Aorta (tissue), 5 donors: Measurements from ENCODE around the gene PTPRN2. TPM values are rescaled to one million over a fixed set of nuclear protein-coding genes. Genes with fewer than 3 reads are reported as not detected.

Experiments
- ATAC-seq: fragments of 200-7000 bp; cut with Tn5 transposase; one replicate; pipeline ENCODE4 v1.9.1; 2022; ENCODE audit warnings: moderate library complexity; ENCODE audit not compliant: low FRiP score
- DNase-seq, 2 donors: peaks; one replicate each; pipeline ENCODE4 v3.0.0-alpha.2; 2020
- H3K27ac ChIP-seq, 2 donors: one replicate each; pipeline ENCODE4 v1.5.1; 2013; ENCODE audit warnings: low read length in 2 of 2, mild to moderate bottlenecking in 2 of 2, moderate library complexity in 2 of 2, control low read depth in 1 of 2, inconsistent platforms in 1 of 2, low read depth in 1 of 2
- H3K27me3 ChIP-seq, 2 donors: one replicate each; pipeline ENCODE4 v1.6.1; 2013; ENCODE audit warnings: control low read depth in 1 of 2, low read length in 1 of 2, mild to moderate bottlenecking in 1 of 2, moderate library complexity in 1 of 2; ENCODE audit not compliant: insufficient read depth in 2 of 2, control insufficient read depth in 1 of 2
- H3K36me3 ChIP-seq, 2 donors: one replicate each; pipeline ENCODE4 v1.6.1; 2013; ENCODE audit warnings: control low read depth in 1 of 2, low read length in 1 of 2, mild to moderate bottlenecking in 1 of 2; ENCODE audit not compliant: insufficient read depth in 2 of 2, control insufficient read depth in 1 of 2
- H3K4me1 ChIP-seq, 2 donors: one replicate each; pipeline ENCODE4 v1.6.1; 2013; ENCODE audit warnings: low read length in 2 of 2, control low read depth in 1 of 2, mild to moderate bottlenecking in 1 of 2, moderate library complexity in 1 of 2; ENCODE audit not compliant: insufficient read depth in 2 of 2, control insufficient read depth in 1 of 2
- H3K4me3 ChIP-seq, 2 donors: one replicate each; pipeline ENCODE4 v1.5.1; 2013; ENCODE audit warnings: low read length in 2 of 2, control low read depth in 1 of 2, mild to moderate bottlenecking in 1 of 2
- H3K9me3 ChIP-seq: one replicate; pipeline ENCODE4 v1.6.1; 2013; ENCODE audit warnings: mild to moderate bottlenecking, low read length; ENCODE audit not compliant: control insufficient read depth
- WGBS, 2 donors: extraction: QIAGEN DNeasy Blood & Tissue Kit; methylation state at CpG; one replicate each; pipeline ENCODE4 v1.1.7; 2013; 5-methylcytosine and 5-hydroxymethylcytosine counted together
- intact Hi-C, 2 donors: fragments of 100-400 bp; cut with DNase I; formaldehyde crosslinking; loops; one replicate each; pipeline versions ENCODE4 v1.14.2 to v1.15.0; 2022
- polyA plus RNA-seq, 2 donors: library from polyadenylated mRNA; stranded (reverse); fragments of 200-250 nt; gene quantifications; one replicate each; pipeline ENCODE4 v1.2.3, GENCODE V29; 2013
- total RNA-seq, 2 donors: library from RNA; stranded (reverse); fragmentation: NEBNext Ultra II Directional; extraction: Animal tissue kit (Norgen Biotek cat#: 25700); gene quantifications; one replicate each; pipeline ENCODE4 v1.2.1, GENCODE V29; 2021
- donor health status: healthy with polysubstance abuse.
- donor health status: Bipolar disorder and iron deficiency.
- donor health status: DM: no; HTN: no; CAD: no.
- donor health status: DM: no; HTN: no; CAD: no.
- donor health status: DM: yes; HTN: yes; CAD: no.

PTPRN2 gene
- total and polyA plus RNA-seq, 4 donors: 0.67 to 3.3 (median 1.4) TPM

DNA sequence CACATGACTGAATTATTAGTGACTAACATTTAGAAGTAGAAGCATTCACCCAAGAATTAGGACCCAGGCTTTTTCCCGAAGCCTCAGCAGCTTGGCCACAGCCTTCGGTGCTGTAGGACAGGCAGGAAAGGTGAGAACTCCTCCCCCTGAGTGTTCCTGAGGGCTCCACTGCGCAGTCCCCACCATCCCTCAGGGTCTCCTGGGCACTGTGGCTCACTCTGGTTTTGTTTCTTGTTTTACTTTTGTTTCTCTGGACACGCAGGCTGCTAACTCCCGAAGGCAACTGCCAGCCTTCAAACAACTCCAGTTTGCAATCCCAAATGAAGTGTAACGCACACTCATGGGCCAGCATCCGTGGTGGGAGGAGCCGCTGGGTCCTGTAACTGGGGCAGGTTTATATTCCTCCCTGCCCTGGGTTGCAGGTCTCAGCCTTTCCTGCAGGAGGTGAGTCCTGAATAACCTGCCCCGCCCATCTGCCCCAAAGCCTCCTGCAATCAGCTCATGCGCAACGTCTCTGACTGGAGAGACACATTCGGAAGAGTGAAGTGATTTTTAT lies 492.9 kb downstream of the PTPRN2 start:
- ATAC-seq (no peak), DNase-seq (peak in 1 of 2 donors; percentile 16)
- Histone ChIP-seq H3K36me3 (no peaks in the 10 kb centered on the region), H3K4me1 (no peaks in the 10 kb centered on the region), H3K27ac (no peak overlapping the region), H3K4me3 (no peak overlapping the region), H3K9me3 (no peaks in the 10 kb centered on the region), H3K27me3 (no peaks in the 10 kb centered on the region)
- intact Hi-C loops: no loop called here
- 62 to 65% methylated on average over 12 of the region's 12 CpGs for WGBS, 2 donors

DNA sequence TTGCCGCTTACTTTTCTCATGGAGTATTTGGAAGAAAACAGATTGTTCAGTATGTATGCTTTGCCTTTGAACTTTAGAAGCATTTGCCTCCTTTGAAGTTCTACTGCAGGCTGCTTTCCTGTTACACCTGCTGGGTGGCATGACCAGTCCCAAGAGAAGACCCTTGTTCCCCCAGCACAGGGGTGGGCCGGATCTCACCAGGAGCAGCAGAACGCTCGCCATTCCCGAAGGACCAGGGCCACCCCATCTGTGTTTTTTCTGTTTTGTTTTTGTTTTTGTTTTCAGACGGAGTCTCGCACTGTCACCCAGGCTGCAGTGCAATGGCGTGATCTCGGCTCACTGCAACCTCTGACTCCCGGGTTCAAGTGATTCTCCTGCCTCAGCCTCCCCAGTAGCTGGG lies 493.6 kb downstream of the PTPRN2 start:
- Histone ChIP-seq H3K4me1 (no peaks in the 10 kb centered on the region), H3K4me3 (no peak overlapping the region), H3K9me3 (peaks cover 1% of the 10 kb centered on the region), H3K36me3 (no peaks in the 10 kb centered on the region), H3K27me3 (no peaks in the 10 kb centered on the region), H3K27ac (no peak overlapping the region)
- DNase-seq: no peak
- ATAC-seq: no peak
- intact Hi-C loops: no loop called here
- 70 to 79% methylated on average over 10 of the region's 10 CpGs for WGBS, 2 donors

DNA sequence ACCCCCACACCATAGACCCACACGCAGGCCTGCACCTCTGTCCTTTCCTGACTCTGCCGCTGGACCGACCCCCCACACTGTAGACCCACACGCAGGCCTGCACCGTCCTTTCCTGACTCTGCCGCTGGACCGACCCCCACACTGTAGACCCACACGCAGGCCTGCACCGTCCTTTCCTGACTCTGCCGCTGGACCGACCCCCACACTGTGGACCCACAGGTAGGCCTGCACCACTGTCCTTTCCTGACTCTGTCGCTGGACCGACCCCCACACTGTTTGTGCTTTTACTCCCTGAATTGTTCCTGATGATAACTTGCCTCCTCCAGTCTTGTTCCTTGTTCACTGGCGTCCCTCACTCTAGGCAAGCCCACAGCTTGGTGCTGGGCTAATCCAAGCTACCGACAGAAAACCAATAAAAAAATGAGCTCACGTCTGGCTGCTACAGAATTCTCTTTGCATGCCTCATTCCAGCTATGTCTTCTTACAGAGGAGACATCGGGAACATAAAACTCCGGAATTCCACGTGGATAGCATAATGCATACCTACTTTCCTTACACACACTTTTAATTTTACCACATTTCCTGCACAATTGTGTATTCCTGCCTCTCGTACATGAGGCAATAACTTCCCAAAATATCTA lies 494.3 kb downstream of the PTPRN2 start:
- intact Hi-C loops: no loop called here

DNA sequence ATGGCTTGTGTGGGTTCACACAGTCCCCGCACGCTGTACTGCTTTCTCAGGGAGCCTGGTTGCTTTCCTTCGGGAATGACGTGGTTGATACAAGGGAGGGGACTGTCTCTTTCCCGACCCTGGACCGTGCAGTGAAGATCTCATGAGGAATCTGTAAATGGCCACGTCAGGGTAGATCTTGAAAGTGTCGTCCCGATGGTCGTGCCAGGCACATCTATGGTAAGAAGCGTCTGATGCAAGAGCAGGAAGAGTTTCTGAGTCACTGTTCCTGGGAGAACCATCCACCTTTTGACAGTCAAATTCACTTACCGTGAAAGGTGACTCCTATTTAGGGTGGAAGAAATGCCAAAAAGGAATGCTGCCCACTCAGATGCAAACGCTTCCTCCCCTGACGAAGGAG lies 500.4 kb downstream of the PTPRN2 start:
- ATAC-seq (no peak), DNase-seq (peak in 1 of 2 donors; percentile 10)
- 88 to 89% methylated on average over 14 of the region's 14 CpGs for WGBS, 2 donors
- Histone ChIP-seq H3K4me1 (no peaks in the 10 kb centered on the region), H3K36me3 (no peaks in the 10 kb centered on the region), H3K27me3 (no peaks in the 10 kb centered on the region), H3K4me3 (no peak overlapping the region), H3K27ac (no peak overlapping the region), H3K9me3 (peaks cover 3% of the 10 kb centered on the region)
- intact Hi-C loops: no loop called here

More for the DNA sequence above, 494.3 kb downstream of the PTPRN2 start:
- Histone ChIP-seq H3K4me3 (no peak overlapping the region), H3K27me3 (no peaks in the 10 kb centered on the region), H3K9me3 (peaks cover 1% of the 10 kb centered on the region), H3K27ac (no peak overlapping the region), H3K36me3 (no peaks in the 10 kb centered on the region), H3K4me1 (no peaks in the 10 kb centered on the region)
- 75 to 76% methylated on average over 19 to 20 of the region's 20 CpGs for WGBS, 2 donors
- ATAC-seq (no peak), DNase-seq (peak in 1 of 2 donors; percentile 23)

DNA sequence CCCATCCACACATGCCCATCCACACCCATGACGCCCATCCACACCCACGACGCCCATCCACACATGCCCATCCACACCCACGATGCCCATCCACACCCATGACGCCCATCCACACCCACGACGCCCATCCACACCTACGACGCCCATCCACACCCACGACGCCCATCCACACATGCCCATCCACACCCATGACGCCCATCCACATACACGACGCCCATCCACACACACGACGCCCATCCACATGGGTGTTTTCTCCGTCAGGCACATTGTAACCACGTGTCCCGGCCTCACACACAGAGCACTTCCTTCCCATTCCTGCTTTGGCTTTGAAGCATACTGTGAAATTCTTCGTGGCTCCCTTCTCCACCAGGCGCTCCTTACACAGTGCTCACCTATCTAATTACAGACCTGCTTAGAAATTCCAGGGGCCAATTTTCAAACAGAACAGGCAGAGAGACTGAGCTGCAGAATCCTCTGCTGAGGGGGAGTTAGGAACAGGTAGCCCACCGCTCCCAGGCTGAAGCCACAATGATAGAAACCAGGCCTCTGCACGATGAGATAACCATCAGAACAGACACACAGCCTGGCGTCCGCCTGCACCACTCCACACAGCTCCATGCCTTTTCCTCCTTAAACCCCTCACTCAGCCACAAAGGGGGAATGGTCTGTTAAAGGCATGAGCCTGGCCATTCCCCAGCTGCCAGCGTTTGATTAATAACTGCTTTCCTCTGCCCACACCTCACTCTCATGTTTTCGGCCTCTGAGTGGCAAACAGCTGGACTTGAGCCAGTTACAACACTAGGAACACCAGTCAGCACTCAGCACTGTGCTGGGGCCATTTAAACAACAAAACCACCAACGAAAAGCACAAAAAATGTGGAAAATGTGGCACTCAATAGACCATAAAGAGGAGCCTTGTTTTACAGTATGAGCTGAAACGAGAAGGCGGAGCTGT lies 501.6 kb downstream of the PTPRN2 start:
- no peaks in the 10 kb centered on the region for H3K36me3 ChIP-seq
- intact Hi-C loops: no loop called here
- no peak overlapping the region for H3K27ac ChIP-seq
- peaks cover 3% of the 10 kb centered on the region for H3K9me3 ChIP-seq
- DNase-seq (peak in 1 of 2 donors; percentile 44), ATAC-seq (no peak)
- H3K27me3 ChIP-seq: no peaks in the 10 kb centered on the region
- no peak overlapping the region for H3K4me3 ChIP-seq
- 82 to 85% methylated on average over 27 to 30 of the region's 30 CpGs for WGBS, 2 donors
- H3K4me1 ChIP-seq: no peaks in the 10 kb centered on the region

DNA sequence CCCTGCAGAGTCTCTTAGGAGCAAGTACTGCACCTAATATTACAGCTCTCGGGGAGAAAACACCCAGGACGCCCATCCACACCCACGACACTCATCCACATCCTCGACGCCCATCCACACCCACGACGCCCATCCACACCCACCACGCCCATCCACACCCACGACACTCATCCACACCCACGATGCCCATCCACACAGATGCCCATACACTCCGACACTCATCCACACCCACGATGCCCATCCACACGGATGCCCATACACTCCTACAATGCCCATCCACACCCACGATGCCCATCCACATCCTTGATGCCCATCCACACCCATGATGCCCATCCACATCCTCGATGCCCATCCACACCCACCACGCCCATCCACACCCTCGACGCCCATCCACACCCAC lies 503.1 kb downstream of the PTPRN2 start:
- DNase-seq (peak; percentile 17 to 20), ATAC-seq (no peak)
- Histone ChIP-seq H3K4me1 (no peaks in the 10 kb centered on the region), H3K9me3 (peaks cover 2% of the 10 kb centered on the region), H3K27ac (no peak overlapping the region), H3K36me3 (no peaks in the 10 kb centered on the region), H3K27me3 (no peaks in the 10 kb centered on the region), H3K4me3 (no peak overlapping the region)
- intact Hi-C loops: no loop called here
- WGBS, 2 donors: 95 to 97% methylated on average over 18 of the region's 18 CpGs

DNA sequence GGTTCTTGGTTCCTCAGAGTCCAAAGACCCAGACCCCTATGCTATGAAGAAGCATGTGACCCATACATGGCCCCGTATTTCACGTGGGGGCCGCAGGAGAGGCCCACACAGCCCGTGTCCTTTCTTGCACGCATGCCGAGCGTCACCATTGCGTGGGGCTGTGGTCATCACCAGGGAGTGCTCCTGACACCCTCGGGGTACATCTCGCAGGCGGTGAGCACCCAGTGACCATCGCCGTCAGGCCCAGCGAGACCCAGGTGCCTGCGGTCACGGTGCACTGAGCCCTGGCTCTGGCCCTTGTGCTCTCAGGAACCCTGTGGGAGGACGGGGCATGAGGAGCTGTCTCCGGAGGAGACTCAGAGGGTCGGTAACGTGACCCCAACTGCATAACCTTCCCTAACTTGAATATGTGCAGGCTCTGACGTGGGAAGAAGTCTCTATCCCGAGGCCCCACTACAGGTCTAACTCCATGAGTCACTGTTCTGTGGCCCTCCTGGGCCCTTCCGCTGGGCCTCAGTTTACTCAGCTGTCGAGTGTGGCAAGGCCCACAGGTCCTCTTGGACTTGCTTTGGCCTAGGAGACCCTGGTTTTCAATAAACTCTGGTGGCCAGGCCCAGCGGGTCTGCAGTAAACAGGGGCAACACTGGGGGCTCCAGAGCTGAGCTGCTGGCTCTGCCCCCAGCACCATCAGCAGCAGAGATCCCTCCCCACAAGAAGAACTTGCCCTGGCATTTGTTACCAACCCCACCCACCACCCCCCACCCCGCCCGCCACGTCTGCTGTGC lies 503.9 kb downstream of the PTPRN2 start:
- Histone ChIP-seq H3K4me1 (no peaks in the 10 kb centered on the region), H3K4me3 (no peak overlapping the region), H3K27me3 (no peaks in the 10 kb centered on the region), H3K27ac (no peak overlapping the region), H3K36me3 (no peaks in the 10 kb centered on the region), H3K9me3 (peaks cover 2% of the 10 kb centered on the region)
- no peak for ATAC-seq
- DNase-seq: peak in 1 of 2 donors; percentile 11
- intact Hi-C loops: no loop called here
- 89 to 90% methylated on average over 28 of the region's 28 CpGs for WGBS, 2 donors

DNA sequence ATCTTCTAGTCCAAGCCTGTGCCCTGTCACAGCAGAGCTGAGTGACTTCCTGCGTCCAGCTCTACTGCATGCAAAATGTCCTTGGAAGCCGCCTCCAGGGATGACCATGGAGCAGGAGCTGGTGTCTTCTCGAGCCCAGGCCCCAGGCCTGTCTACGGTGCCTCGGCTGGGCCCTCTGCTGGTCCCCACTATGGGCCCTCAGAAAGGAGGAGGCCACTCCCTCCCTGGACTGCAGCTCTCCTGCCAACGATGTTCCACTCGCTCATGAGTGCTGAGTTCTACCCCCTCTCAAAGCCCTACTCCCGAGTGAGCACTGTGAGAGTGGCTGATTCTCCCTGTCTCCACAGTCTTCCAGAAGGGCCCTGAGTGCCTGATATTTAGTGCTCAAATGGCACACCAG lies 504.9 kb downstream of the PTPRN2 start:
- Histone ChIP-seq H3K36me3 (no peaks in the 10 kb centered on the region), H3K27me3 (no peaks in the 10 kb centered on the region), H3K4me3 (no peak overlapping the region), H3K9me3 (peaks cover 2% of the 10 kb centered on the region), H3K27ac (no peak overlapping the region), H3K4me1 (no peaks in the 10 kb centered on the region)
- ATAC-seq (no peak), DNase-seq (peak in 1 of 2 donors; percentile 16)
- 84% methylated on average over 8 of the region's 8 CpGs for whole genome bisulfite sequencing, 2 donors
- intact Hi-C loops: no loop called here
